Measurements from ENCODE around the gene PLS1. TPM values are rescaled to one million over a fixed set of nuclear protein-coding genes. Genes with fewer than 3 reads are reported as not detected.

PLS1 gene
- total and polyA plus RNA-seq, 7 experiments from 2014 or later: 1.6 to 6.4 (median 2.5) TPM

GRCh38 chr3:142613491-142613890, 17.3 kb downstream of the PLS1 start:
- POLR2A ChIA-PET: no interaction called here
- H3K36me3 Mint-ChIP-seq: no peaks in the 10 kb centered on the region
- no peaks in the 10 kb centered on the region for H3K9me3 Mint-ChIP-seq
- Histone ChIP-seq H3K4me1 (ENCODE audit: control insufficient read depth in 2 of 2, insufficient read depth in 2 of 2, low read length in 2 of 2) (no peaks in the 10 kb centered on the region), H3K36me3 (ENCODE audit: control insufficient read depth in 2 of 3, insufficient read depth in 3 of 3, low read length in 3 of 3) (no peaks in the 10 kb centered on the region), H3K9me3 (ENCODE audit: control insufficient read depth in 2 of 3, low read length in 3 of 3) (no peaks in the 10 kb centered on the region), H3K4me3 (ENCODE audit: low read length) (no peak overlapping the region), H3K27ac (ENCODE audit: low read depth, low read length) (no peak overlapping the region), H3K27me3 (ENCODE audit: control insufficient read depth in 2 of 2, insufficient read depth in 2 of 2, low read length in 2 of 2) (no peaks in the 10 kb centered on the region)
- no peak overlapping the region for H3K4me3 Mint-ChIP-seq
- DNase-seq (no peak), ATAC-seq (no peak)
- H3K4me1 Mint-ChIP-seq: no peaks in the 10 kb centered on the region
- CTCF ChIA-PET: no interaction called here
- no peak overlapping the region for H3K27ac Mint-ChIP-seq
- intact Hi-C loops (cut with micrococcal nuclease): no loop called here
- H3K27me3 Mint-ChIP-seq: no peaks in the 10 kb centered on the region

- no peaks in the 10 kb centered on the region for H3K4me1 Mint-ChIP-seq
- ATAC-seq: no peak
- no peaks in the 10 kb centered on the region for H3K27me3 ChIP-seq (ENCODE audit: control insufficient read depth in 2 of 2, insufficient read depth in 2 of 2, low read length in 2 of 2)
- no peak overlapping the region for H3K4me3 Mint-ChIP-seq
- no peaks in the 10 kb centered on the region for H3K27me3 Mint-ChIP-seq
- no peaks in the 10 kb centered on the region for H3K9me3 ChIP-seq (ENCODE audit: control insufficient read depth in 2 of 3, low read length in 3 of 3)
- no peaks in the 10 kb centered on the region for H3K36me3 Mint-ChIP-seq
- H3K27ac ChIP-seq (ENCODE audit: low read depth, low read length): no peak overlapping the region
- no peak for DNase-seq
- H3K36me3 ChIP-seq (ENCODE audit: control insufficient read depth in 2 of 3, insufficient read depth in 3 of 3, low read length in 3 of 3): no peaks in the 10 kb centered on the region
- ChIA-PET CTCF (no interaction called here), POLR2A (no interaction called here)
- no peak overlapping the region for H3K4me3 ChIP-seq (ENCODE audit: low read length)
- no peaks in the 10 kb centered on the region for H3K9me3 Mint-ChIP-seq
- H3K4me1 ChIP-seq (ENCODE audit: control insufficient read depth in 2 of 2, insufficient read depth in 2 of 2, low read length in 2 of 2): no peaks in the 10 kb centered on the region
- no peak overlapping the region for H3K27ac Mint-ChIP-seq
- intact Hi-C loops (cut with micrococcal nuclease): no loop called here
These were observed 17.9 kb downstream of the PLS1 start for GRCh38 chr3:142614059-142614626.

GRCh38 chr3:142615171-142615570, 19.0 kb downstream of the PLS1 start:
- H3K4me1 ChIP-seq (ENCODE audit: control insufficient read depth in 2 of 2, insufficient read depth in 2 of 2, low read length in 2 of 2): no peaks in the 10 kb centered on the region
- H3K36me3 Mint-ChIP-seq: no peaks in the 10 kb centered on the region
- no peaks in the 10 kb centered on the region for H3K4me1 Mint-ChIP-seq
- H3K27me3 ChIP-seq (ENCODE audit: control insufficient read depth in 2 of 2, insufficient read depth in 2 of 2, low read length in 2 of 2): no peaks in the 10 kb centered on the region
- intact Hi-C loops (cut with micrococcal nuclease): no loop called here
- ChIA-PET POLR2A (no interaction called here), CTCF (no interaction called here)
- no peak overlapping the region for H3K27ac ChIP-seq (ENCODE audit: low read depth, low read length)
- no peak overlapping the region for H3K4me3 ChIP-seq (ENCODE audit: low read length)
- DNase-seq (no peak), ATAC-seq (no peak)
- no peak overlapping the region for H3K4me3 Mint-ChIP-seq
- H3K27me3 Mint-ChIP-seq: peaks cover 0 to 2% (median 0%) of the 10 kb centered on the region in 5 donors
- H3K36me3 ChIP-seq (ENCODE audit: control insufficient read depth in 2 of 3, insufficient read depth in 3 of 3, low read length in 3 of 3): no peaks in the 10 kb centered on the region
- H3K9me3 Mint-ChIP-seq: no peaks in the 10 kb centered on the region
- H3K27ac Mint-ChIP-seq: no peak overlapping the region
- no peaks in the 10 kb centered on the region for H3K9me3 ChIP-seq (ENCODE audit: control insufficient read depth in 2 of 3, low read length in 3 of 3)

- no peak for DNase-seq
- Histone ChIP-seq H3K27ac (ENCODE audit: low read depth, low read length) (no peak overlapping the region), H3K27me3 (ENCODE audit: control insufficient read depth in 2 of 2, insufficient read depth in 2 of 2, low read length in 2 of 2) (no peaks in the 10 kb centered on the region), H3K36me3 (ENCODE audit: control insufficient read depth in 2 of 3, insufficient read depth in 3 of 3, low read length in 3 of 3) (no peaks in the 10 kb centered on the region), H3K4me1 (ENCODE audit: control insufficient read depth in 2 of 2, insufficient read depth in 2 of 2, low read length in 2 of 2) (no peaks in the 10 kb centered on the region), H3K9me3 (ENCODE audit: control insufficient read depth in 2 of 3, low read length in 3 of 3) (no peaks in the 10 kb centered on the region), H3K4me3 (ENCODE audit: low read length) (no peak overlapping the region)
- ChIA-PET POLR2A (no interaction called here), CTCF (no interaction called here)
- no peaks in the 10 kb centered on the region for H3K9me3 Mint-ChIP-seq
- no peaks in the 10 kb centered on the region for H3K36me3 Mint-ChIP-seq
- H3K27me3 Mint-ChIP-seq: peaks cover 0 to 2% (median 0%) of the 10 kb centered on the region in 5 donors
- H3K27ac Mint-ChIP-seq: peak overlapping the region in 1 of 9 donors; percentile 5
- ATAC-seq: no peak
- no peaks in the 10 kb centered on the region for H3K4me1 Mint-ChIP-seq
- intact Hi-C loops (cut with micrococcal nuclease): no loop called here
- H3K4me3 Mint-ChIP-seq: no peak overlapping the region
These were observed 22.8 kb downstream of the PLS1 start for GRCh38 chr3:142618917-142619461.

GRCh38 chr3:142622405-142622804, 26.2 kb downstream of the PLS1 start:
- Histone ChIP-seq H3K4me1 (ENCODE audit: control insufficient read depth in 2 of 2, insufficient read depth in 2 of 2, low read length in 2 of 2) (no peaks in the 10 kb centered on the region), H3K9me3 (ENCODE audit: control insufficient read depth in 2 of 3, low read length in 3 of 3) (no peaks in the 10 kb centered on the region), H3K27me3 (ENCODE audit: control insufficient read depth in 2 of 2, insufficient read depth in 2 of 2, low read length in 2 of 2) (no peaks in the 10 kb centered on the region), H3K27ac (ENCODE audit: low read depth, low read length) (no peak overlapping the region), H3K36me3 (ENCODE audit: control insufficient read depth in 2 of 3, insufficient read depth in 3 of 3, low read length in 3 of 3) (no peaks in the 10 kb centered on the region), H3K4me3 (ENCODE audit: low read length) (no peak overlapping the region)
- POLR2A ChIA-PET: no interaction called here
- H3K27me3 Mint-ChIP-seq: peaks cover 0 to 4% (median 0%) of the 10 kb centered on the region in 5 donors
- no peak for DNase-seq
- H3K9me3 Mint-ChIP-seq: no peaks in the 10 kb centered on the region
- H3K27ac Mint-ChIP-seq: no peak overlapping the region
- no peak for ATAC-seq
- CTCF ChIA-PET: no interaction called here
- peaks cover 0 to 5% (median 0%) of the 10 kb centered on the region in 7 donors for H3K4me1 Mint-ChIP-seq
- H3K36me3 Mint-ChIP-seq: no peaks in the 10 kb centered on the region
- H3K4me3 Mint-ChIP-seq: no peak overlapping the region
- intact Hi-C loops (cut with micrococcal nuclease): no loop called here

- DNase-seq: no peak
- no peaks in the 10 kb centered on the region for H3K4me1 ChIP-seq (ENCODE audit: control insufficient read depth in 2 of 2, insufficient read depth in 2 of 2, low read length in 2 of 2)
- POLR2A ChIA-PET: no interaction called here
- Mint-ChIP-seq H3K4me1 (peaks cover 0 to 6% (median 0%) of the 10 kb centered on the region in 7 donors), H3K36me3 (no peaks in the 10 kb centered on the region), H3K9me3 (no peaks in the 10 kb centered on the region), H3K27me3 (peaks cover 0 to 4% (median 0%) of the 10 kb centered on the region in 5 donors), H3K27ac (no peak overlapping the region), H3K4me3 (no peak overlapping the region)
- ATAC-seq: no peak
- CTCF ChIA-PET: no interaction called here
- no peak overlapping the region for H3K4me3 ChIP-seq (ENCODE audit: low read length)
- intact Hi-C loops (cut with micrococcal nuclease): no loop called here
- H3K9me3 ChIP-seq (ENCODE audit: control insufficient read depth in 2 of 3, low read length in 3 of 3): no peaks in the 10 kb centered on the region
- H3K27ac ChIP-seq (ENCODE audit: low read depth, low read length): no peak overlapping the region
- no peaks in the 10 kb centered on the region for H3K27me3 ChIP-seq (ENCODE audit: control insufficient read depth in 2 of 2, insufficient read depth in 2 of 2, low read length in 2 of 2)
- H3K36me3 ChIP-seq (ENCODE audit: control insufficient read depth in 2 of 3, insufficient read depth in 3 of 3, low read length in 3 of 3): no peaks in the 10 kb centered on the region
These were observed 27.0 kb downstream of the PLS1 start for GRCh38 chr3:142623194-142623593.

- CTCF ChIA-PET: no interaction called here
- POLR2A ChIA-PET: interaction anchor here (0.7 kb wide), 1 partner anchor 1125 kb away, joined by 3 read pairs; no protein-coding TSS in a partner anchor
- no peaks in the 10 kb centered on the region for H3K27me3 ChIP-seq (ENCODE audit: control insufficient read depth in 2 of 2, insufficient read depth in 2 of 2, low read length in 2 of 2)
- Mint-ChIP-seq H3K27me3 (peaks cover 0 to 3% (median 0%) of the 10 kb centered on the region in 5 donors), H3K36me3 (no peaks in the 10 kb centered on the region), H3K4me1 (peaks cover 0 to 6% (median 0%) of the 10 kb centered on the region in 7 donors), H3K27ac (no peak overlapping the region), H3K9me3 (no peaks in the 10 kb centered on the region), H3K4me3 (no peak overlapping the region)
- no peaks in the 10 kb centered on the region for H3K4me1 ChIP-seq (ENCODE audit: control insufficient read depth in 2 of 2, insufficient read depth in 2 of 2, low read length in 2 of 2)
- no peaks in the 10 kb centered on the region for H3K36me3 ChIP-seq (ENCODE audit: control insufficient read depth in 2 of 3, insufficient read depth in 3 of 3, low read length in 3 of 3)
- DNase-seq (no peak), ATAC-seq (no peak)
- no peak overlapping the region for H3K27ac ChIP-seq (ENCODE audit: low read depth, low read length)
- intact Hi-C loops (cut with micrococcal nuclease): no loop called here
- no peaks in the 10 kb centered on the region for H3K9me3 ChIP-seq (ENCODE audit: control insufficient read depth in 2 of 3, low read length in 3 of 3)
- no peak overlapping the region for H3K4me3 ChIP-seq (ENCODE audit: low read length)
These were observed 28.4 kb downstream of the PLS1 start for GRCh38 chr3:142624341-142625152.

Data from naive thymus-derived CD4-positive, alpha-beta T cell (primary cell).